ENCODE results near the gene GGN. TPM values are rescaled to one million over a fixed set of nuclear protein-coding genes. Genes with fewer than 3 reads are reported as not detected.

Gene GGN
- total and polyA plus RNA-seq, 9 of the 15 experiments (the other 6 are each of a cell fraction or from before 2014, with no cell fraction given), result 0.15 to 0.33 TPM; not detected in 7

GRCh38 chr19:38417544-38418506 lies 30.0 kb upstream of the GGN start:
- peak overlapping the region; percentile 69 for H3K4me2 ChIP-seq (ENCODE audit: insufficient read depth, low read length)
- intact Hi-C loops (cut with micrococcal nuclease) (no loop called here), in situ Hi-C loops (cut with MboI) (no loop called here)
- CTCF ChIA-PET (ENCODE audit: low intra/inter-chr PET ratio), result no interaction called here
- H3K79me2 ChIP-seq (ENCODE audit: control insufficient read depth, insufficient read depth, low read length), result no peaks in the 10 kb centered on the region
- WGBS (ENCODE audit: insufficient coverage, low coverage, missing lambda C conversion rate), result 10% methylated on average over 36 of the region's 49 CpGs
- FAIRE-seq (peak; percentile 76), DNase-seq (ENCODE audit: extremely low read depth in 1 of 4, low spot score in 3 of 4) (peak; percentile 86 to 93 (median 92)), ATAC-seq (peak; percentile 89)
- no TSS peak for BruUV-seq (replicated peaks)
- H3K27ac ChIP-seq (ENCODE audit: extremely low read depth, low read depth, low read length), result peak overlapping the region; percentile 36; the same call in 2 of the 3 replicates
- peak overlapping the region; percentile 37 for H3K4me3 ChIP-seq
- POLR2A ChIA-PET, result interaction anchor here (0.6 kb wide), 1 partner anchor 13 kb away, joined by 3 read pairs; no protein-coding TSS in a partner anchor
- H3K9me1 ChIP-seq (ENCODE audit: control insufficient read depth, insufficient read depth, low read length), result no peaks in the 10 kb centered on the region
- peaks cover 31 to 52% of the 10 kb centered on the region in 2 experiments for H3K4me1 ChIP-seq (replicated peaks in 1 of 2; ENCODE audit: control insufficient read depth in 2 of 2, insufficient read depth in 2 of 2, low read length in 2 of 2)
- peak overlapping the region; percentile 82 for H2AFZ ChIP-seq (ENCODE audit: low read depth, low read length)
- no peaks in the 10 kb centered on the region for H3K36me3 ChIP-seq (ENCODE audit: control insufficient read depth, insufficient read depth, low read length)
- no peaks in the 10 kb centered on the region for H3K9me3 ChIP-seq (replicated peaks; ENCODE audit: control insufficient read depth, insufficient read depth, low read depth, low read length)
- H4K20me1 ChIP-seq (replicated peaks; ENCODE audit: control insufficient read depth, insufficient read depth, low read length), result no peaks in the 10 kb centered on the region
- peak overlapping the region; percentile 32 to 87; a peak in 3 of 4 replicates for H3K9ac ChIP-seq (ENCODE audit: insufficient read depth in 1 of 2, low read depth in 2 of 2, low read length in 2 of 2)
- H3K27me3 ChIP-seq (ENCODE audit: control insufficient read depth in 2 of 2, insufficient read depth in 2 of 2, low read length in 2 of 2), result no peaks in the 10 kb centered on the region
- no peak for TF ChIP-seq MXD1 (CRISPR knock-in tag; IDR thresholded peaks at IDR 0.05; ENCODE audit: borderline replicate concordance, poor library complexity, severe bottlenecking)
- TF ChIP-seq ZNF449 (CRISPR knock-in tag; IDR thresholded peaks at IDR 0.05), result no peak
- TF ChIP-seq EZH2 (IDR thresholded peaks at IDR 0.05; ENCODE audit: borderline replicate concordance, low read depth, low read length), result no peak
- TF ChIP-seq SREBF2 (CRISPR knock-in tag; IDR thresholded peaks at IDR 0.05), result no peak
- no peak for TF ChIP-seq SIRT6 (IDR thresholded peaks at IDR 0.05; ENCODE audit: low read depth, low read length)
- no peak for TF ChIP-seq TEAD2 (tag; IDR thresholded peaks at IDR 0.05)
- no peak for TF ChIP-seq KDM1A (IDR thresholded peaks at IDR 0.05)
- TF ChIP-seq CTBP1 (IDR thresholded peaks at IDR 0.05; ENCODE audit: borderline replicate concordance), result peak; percentile 71; the same call in 1 of the 2 replicates
- no peak for TF ChIP-seq ATF6 (CRISPR knock-in tag; IDR thresholded peaks at IDR 0.05)
- TF ChIP-seq FOXK1 (CRISPR knock-in tag; IDR thresholded peaks at IDR 0.05; ENCODE audit: borderline replicate concordance), result no peak
- TF ChIP-seq TOE1 (IDR thresholded peaks at IDR 0.05; ENCODE audit: borderline replicate concordance), result no peak; the same call in 1 of the 2 replicates
- no peak for TF ChIP-seq TOE1 (CRISPR knock-in tag; IDR thresholded peaks at IDR 0.05; ENCODE audit: borderline replicate concordance, low read depth)
- no peak for TF ChIP-seq RAD51 (IDR thresholded peaks at IDR 0.05; ENCODE audit: borderline replicate concordance, low read depth)

Data from K562 (cell line).